GM21737 (cell line): Measurements from ENCODE around the gene FOXN3.

Source experiments
- ATAC-seq: cut with Tn5 transposase; IDR thresholded peaks from one replicate; pipeline ENCODE4 v1.9.1; 2021; ENCODE audit warnings: mild to moderate bottlenecking, moderate library complexity; ENCODE audit not compliant: unreplicated experiment

The FOXN3 gene

GRCh38 chr14:89340200-89341181 is 76.5 kb downstream of the FOXN3 start:
- no peak for ATAC-seq

- no peak for ATAC-seq
These were observed 77.5 kb downstream of the FOXN3 start for GRCh38 chr14:89339579-89339978.

- no peak for ATAC-seq
These were observed 77.9 kb downstream of the FOXN3 start for GRCh38 chr14:89339158-89339557.

GRCh38 chr14:89336338-89336737 is 80.7 kb downstream of the FOXN3 start:
- ATAC-seq = no peak

GRCh38 chr14:89332031-89332430 is 85.0 kb downstream of the FOXN3 start:
- ATAC-seq = no peak

GRCh38 chr14:89331398-89331797 is 85.6 kb downstream of the FOXN3 start:
- peak; percentile 73 for ATAC-seq

- no peak for ATAC-seq
These were observed 86.6 kb downstream of the FOXN3 start for GRCh38 chr14:89330236-89331002.

GRCh38 chr14:89327771-89328212 is 89.2 kb downstream of the FOXN3 start:
- no peak for ATAC-seq

GRCh38 chr14:89325959-89326358 is 91.1 kb downstream of the FOXN3 start:
- no peak for ATAC-seq

- peak; percentile 42 for ATAC-seq
These were observed 91.6 kb downstream of the FOXN3 start for GRCh38 chr14:89325299-89325883.

- ATAC-seq = no peak
These were observed 92.3 kb downstream of the FOXN3 start for GRCh38 chr14:89324501-89325298.

- no peak for ATAC-seq
These were observed 96.5 kb downstream of the FOXN3 start for GRCh38 chr14:89320381-89321000.

GRCh38 chr14:89319687-89320086 is 97.3 kb downstream of the FOXN3 start:
- ATAC-seq = no peak

- ATAC-seq = peak; percentile 91
These were observed 99.9 kb downstream of the FOXN3 start for GRCh38 chr14:89317051-89317691.

- no peak for ATAC-seq
These were observed 101.3 kb downstream of the FOXN3 start for GRCh38 chr14:89315493-89316470.

- ATAC-seq = no peak
These were observed 102.8 kb downstream of the FOXN3 start for GRCh38 chr14:89314274-89314673.

GRCh38 chr14:89312932-89313331 is 104.1 kb downstream of the FOXN3 start:
- no peak for ATAC-seq

- ATAC-seq = no peak
These were observed 106.8 kb downstream of the FOXN3 start for GRCh38 chr14:89310211-89310610.
